ENCODE results near the gene TECPR2.
"Not testable (repeated sequence)": the region's sequence is repeated elsewhere in the genome, so short reads cannot be mapped to it uniquely, and the experiment has no call there.

TECPR2 gene

DNA sequence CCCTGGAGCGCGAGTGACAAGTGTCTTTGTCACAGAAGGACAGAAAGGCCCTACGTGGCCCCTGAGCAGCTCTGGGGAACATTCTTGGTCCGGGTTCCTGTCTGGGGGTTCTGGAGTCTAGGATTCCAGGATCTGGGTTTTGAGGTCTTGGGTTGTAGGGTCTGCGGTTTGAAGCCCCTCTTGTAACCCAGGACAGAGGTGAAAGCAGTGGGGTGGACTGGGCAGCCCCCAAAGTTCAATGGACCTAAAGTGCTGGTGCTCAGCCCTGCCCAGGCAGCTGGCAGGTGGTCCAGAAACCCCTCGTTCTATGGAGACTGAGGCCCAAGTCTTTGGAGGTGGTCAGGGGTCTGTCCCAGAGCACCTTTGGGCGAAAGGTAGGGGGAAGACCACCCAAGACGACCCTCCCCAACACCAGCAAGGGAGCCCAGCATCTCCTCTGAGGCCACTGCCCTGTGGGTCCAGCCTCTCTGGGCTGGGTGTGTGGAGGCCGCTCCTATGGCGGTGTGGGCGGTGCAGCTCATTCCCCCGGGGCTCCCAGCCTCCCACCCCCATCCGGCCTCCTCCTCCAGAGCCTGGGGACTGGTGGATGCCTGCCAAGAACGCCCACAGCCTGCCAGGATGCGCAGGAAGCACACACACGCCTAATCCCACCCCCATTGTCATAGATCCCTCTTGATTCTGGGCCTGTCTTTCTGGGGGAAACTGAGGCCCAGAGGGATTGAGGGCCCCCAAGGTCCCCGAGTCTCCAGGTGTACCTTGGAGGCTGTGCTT lies 177.0 kb downstream of the TECPR2 start:
- no peak for DNase-seq

DNA sequence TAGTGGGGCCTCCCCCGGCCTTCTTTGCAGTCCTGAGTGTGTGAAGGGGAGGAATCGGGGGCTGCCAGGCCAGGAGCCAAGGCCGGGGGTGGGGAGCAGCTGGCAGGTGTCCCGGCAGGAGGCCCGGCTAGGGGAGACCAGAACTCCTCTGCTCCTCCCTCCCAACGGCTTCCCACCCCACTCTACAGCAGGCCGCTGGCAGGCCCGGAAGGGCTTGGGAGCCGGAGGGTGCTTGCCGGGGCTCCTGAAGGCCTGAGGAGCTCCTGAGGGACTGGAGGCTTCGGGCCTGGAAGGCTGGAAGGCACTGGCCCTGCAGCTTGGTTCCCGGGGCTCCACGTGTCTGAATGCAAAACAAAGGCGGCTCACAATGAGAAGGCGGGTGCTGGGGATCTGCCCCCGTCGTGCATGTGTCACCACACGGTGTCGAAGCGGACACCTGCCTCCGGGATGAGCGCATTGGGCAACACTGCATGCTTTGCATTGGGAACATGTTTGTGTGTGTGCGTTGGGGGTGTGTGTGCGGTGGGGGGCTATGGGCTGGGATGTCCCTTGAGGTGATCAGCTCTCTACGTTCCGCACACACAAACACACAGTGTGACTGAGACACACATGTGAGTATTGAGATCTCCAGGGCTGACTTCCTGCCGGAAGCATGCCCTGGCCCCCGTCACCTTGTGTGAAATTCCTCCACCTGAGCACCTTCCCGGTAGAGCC lies 177.7 kb downstream of the TECPR2 start:
- DNase-seq: no peak

DNA sequence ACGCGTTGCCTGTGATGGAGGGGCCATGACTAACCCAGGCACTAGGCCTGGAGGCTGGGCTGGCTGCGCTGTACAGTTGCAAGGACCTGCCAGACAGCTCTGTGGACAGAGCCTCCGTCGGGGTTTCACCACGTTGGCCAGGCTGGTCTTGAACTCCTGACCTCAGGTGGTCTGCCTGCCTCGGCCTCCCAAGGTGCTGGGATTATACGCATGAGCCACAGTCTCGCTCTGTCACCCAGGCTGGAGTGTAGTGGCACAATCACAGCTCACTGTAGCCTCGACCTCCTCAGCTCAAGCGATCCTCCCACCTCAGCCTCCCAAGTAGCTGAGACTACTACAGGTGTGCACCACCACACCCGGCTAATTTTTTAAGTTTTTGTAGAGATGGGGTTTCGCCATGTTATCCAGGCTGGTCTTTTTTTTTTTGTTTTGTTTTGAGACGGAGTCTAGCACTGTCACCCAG lies 178.3 kb downstream of the TECPR2 start:
- not testable (repeated sequence) for DNase-seq

DNA sequence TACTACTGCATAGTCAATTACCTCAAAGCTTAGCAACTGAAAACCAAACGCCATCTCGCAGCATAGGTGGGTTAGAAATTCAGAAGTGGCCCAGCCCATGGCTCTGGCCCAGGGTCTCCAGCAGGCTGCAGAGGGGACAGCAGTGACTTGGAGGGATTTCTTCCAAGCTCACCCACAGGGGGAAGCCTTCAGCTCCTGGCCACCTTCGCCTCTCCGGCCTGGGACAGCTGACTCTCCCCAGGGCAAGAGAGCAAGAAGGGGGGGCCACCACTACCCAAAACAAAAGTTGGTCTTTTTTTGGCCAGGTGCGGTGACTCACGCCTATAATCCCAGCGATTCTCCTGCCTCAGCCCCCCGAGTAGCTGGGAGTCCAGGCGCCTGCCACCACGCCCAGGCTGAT lies 179.0 kb downstream of the TECPR2 start:
- no peak for DNase-seq

DNA sequence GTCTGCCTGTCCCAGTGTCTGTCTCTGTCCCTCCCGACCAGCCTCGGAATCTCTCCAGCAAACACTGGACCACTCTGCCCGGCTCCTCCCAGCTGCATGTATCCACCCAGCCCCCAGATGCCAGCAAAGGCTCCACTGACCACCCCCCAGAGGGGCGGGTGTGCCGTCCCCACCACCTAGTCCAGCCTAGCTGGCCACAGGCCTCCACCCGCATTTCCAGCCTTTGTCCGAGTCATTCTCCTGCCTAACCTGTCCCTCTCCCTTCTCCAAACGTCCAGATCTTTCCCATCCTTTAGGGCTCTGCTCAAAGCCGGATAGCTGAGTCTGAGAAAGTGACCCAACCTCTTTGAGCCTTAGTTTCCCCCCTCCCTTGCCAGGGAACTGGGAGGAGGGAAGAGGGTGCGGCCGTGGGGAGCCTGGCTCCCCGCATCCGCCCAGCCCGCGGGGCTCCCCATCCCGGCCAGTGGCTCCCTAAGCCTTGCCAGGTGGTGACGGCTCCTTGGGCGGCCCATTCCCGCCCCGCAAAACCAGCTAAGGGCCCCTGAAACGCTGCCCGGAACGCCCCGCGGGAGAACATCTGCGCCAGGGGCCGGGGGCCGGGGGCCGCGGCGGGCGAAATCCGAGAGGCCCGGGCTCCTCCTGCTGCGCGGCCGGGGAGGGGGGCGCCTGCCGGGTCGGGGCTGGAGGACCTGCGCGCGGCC lies 181.5 kb downstream of the TECPR2 start:
- no peak for DNase-seq

DNA sequence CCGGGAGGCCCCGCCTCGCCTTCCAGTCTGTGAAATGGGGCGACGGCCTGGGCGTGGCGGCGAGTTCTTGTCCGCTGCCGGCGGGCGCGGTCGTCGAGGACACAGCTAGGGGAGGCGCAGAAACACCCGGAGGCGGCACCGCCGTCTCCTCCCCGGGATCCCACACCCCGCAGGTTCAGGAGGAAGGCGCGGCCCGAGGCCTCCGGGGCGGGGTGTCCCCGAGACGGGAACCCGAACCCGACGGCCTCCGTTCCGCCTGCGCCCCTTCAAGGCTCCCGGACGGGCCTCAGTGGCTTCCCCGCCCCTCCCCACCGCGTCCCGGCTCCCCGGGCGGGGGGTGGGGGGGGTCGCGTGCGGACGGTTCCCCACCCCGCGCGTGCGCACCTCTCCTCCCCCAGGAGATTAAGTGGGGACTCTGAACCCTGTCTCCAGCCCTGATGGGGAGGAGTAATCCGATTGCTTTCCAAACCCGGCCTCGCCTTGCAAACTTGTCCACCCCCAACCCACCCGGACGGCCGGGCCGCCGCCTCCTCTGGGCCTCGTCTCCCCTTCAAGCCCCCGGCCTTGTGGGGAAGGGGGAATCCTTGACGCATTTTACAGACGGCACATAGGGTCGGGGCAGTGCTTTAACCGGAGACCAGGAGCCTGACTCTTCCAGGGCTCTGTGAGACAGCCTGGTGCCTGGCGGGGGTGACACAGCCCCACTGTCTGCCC lies 182.2 kb downstream of the TECPR2 start:
- no peak for DNase-seq

DNA sequence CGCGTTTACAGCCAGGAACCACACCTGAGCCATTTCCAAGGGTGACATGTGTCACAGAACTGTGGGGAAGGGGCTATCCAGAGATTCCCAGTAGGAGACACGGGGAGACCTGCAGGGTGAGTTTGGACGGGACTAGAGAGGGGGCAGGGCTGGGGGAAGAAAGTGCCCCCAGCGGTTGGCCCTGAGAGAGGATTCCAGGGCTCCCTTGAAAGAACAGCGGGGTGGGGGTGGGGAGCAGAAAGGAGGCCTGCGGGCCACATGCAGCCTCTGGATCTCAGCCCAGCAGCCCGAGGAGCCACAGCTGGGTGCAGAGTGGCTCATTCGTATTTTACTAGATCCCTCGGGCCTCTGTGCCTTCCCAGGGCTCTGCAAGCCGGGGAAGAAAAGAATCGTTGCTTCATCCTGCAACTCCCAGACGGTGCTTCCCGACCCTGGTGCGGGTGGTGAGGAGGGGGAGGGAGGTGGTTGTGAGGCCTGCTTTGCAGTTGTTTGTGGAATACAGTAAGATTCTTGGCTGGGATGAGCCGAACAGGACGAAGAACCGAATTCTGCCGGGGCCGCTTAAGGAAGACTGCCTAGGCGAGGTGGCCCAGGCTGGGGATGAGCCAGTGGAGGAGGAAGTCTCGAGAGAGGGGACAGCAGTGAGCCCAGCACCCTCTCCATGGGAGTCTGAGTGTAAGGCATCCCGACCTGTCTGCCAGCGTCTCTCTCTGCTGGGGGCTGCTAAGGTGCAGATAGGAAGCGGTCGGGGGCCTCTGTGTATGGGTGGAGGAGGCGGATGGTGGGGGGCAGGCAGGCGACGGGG lies 182.9 kb downstream of the TECPR2 start:
- DNase-seq: no peak

DNA sequence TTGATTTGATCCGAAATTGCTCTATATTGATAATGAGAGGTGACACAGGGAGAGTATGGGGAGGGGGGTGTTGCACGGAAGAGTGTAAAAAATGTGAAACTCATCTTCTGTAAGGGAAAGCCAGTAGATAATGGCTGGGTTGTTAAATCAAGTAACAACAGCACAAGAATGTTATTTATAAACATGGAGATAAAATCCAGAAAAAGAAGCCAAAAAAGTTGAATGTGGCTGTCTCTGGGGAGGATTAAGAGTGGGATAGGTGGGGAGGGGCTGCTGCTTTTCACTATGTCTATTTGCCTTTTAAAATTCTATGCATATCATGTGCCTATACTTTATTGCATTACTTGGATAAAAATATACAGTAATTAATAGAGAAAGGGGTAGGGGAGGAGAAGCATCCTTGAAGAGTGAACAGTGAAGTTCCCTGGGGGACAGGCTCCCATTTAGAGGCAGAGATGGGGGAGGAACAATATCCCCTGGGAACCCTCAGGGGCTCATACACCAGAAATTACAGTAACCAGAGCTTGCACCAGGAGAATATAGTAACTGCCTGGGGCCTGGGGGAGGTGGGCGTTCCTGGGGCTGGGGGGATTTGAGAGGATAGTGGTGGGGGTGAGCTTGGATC lies 186.0 kb downstream of the TECPR2 start:
- no peak for DNase-seq

DNA sequence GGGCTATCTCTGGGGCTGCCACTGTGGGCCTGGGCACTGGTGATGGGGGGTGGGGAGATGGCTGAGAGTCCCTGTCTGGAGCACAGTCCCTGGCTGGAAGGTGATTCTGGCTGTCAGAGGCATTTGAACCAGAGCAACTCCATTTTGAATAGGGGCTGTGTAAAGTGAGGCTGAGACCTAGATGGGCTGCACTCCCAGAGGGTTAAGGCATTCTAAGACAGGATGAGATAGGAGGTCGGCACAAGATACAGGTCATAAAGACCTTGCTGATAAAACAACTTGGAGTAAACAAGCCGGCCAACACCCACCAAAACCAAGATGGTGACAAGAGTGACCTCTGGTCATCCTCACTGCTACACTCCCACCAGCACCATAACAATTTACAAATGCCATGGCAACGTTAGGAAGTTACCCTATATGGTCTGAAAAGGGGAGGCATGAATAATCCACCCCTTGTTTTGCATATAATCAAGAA lies 188.2 kb downstream of the TECPR2 start:
- not testable (repeated sequence) for DNase-seq
